B cell (primary cell): Measurements from ENCODE around the gene C22orf31.

Experiments used
- CTCF ChIP-seq: fragments of 200-600 bp; IDR thresholded peaks from one replicate; pipeline ENCODE4 v1.8.0; 2022; ENCODE audit warnings: antibody characterized with exemption, mild to moderate bottlenecking
- EZH2 ChIP-seq: IDR thresholded peaks from 2 replicates; pipeline ENCODE4 v1.6.1; 2012; ENCODE audit warnings: borderline replicate concordance, low read depth, mild to moderate bottlenecking, moderate library complexity, low read length; ENCODE audit not compliant: insufficient read depth, poor library complexity, severe bottlenecking

- TF ChIP-seq CTCF (no peak), EZH2 (no peak)
Observed at GRCh38 chr22:29082826-29083545, 21.4 kb upstream of the C22orf31 start.
